Hepatic stellate cell (primary cell): ENCODE data around the gene NAP1L1.

Experiments
- DNase-seq: peaks from one replicate; pipeline ENCODE4 v3.0.0; 2011; ENCODE audit warnings: low spot score

Gene NAP1L1

GRCh38 chr12:76038176-76038575, 46.3 kb downstream of the NAP1L1 start:
- no peak for DNase-seq

GRCh38 chr12:76037130-76038103, 47.1 kb downstream of the NAP1L1 start:
- peak; percentile 38 for DNase-seq

- DNase-seq = no peak
Observed at GRCh38 chr12:76035045-76035444, 49.4 kb downstream of the NAP1L1 start.

- no peak for DNase-seq
Observed at GRCh38 chr12:76033081-76034011, 51.1 kb downstream of the NAP1L1 start.

GRCh38 chr12:76032043-76032981, 52.2 kb downstream of the NAP1L1 start:
- peak; percentile 67 for DNase-seq

- DNase-seq = peak; percentile 95
Observed at GRCh38 chr12:76031414-76032042, 53.0 kb downstream of the NAP1L1 start, which contains the start of gene PHLDA1. Gene PHLDA1, minus strand, starts transcription at chr12:76031776.

GRCh38 chr12:76031081-76031413, 53.4 kb downstream of the NAP1L1 start:
- no peak for DNase-seq

- DNase-seq = no peak
Observed at GRCh38 chr12:76030341-76031080, 54.0 kb downstream of the NAP1L1 start.

- DNase-seq = no peak
Observed at GRCh38 chr12:76029982-76030340, 54.5 kb downstream of the NAP1L1 start.

- no peak for DNase-seq
Observed at GRCh38 chr12:76028571-76029277, 55.8 kb downstream of the NAP1L1 start.

GRCh38 chr12:76026643-76027063, 57.8 kb downstream of the NAP1L1 start:
- DNase-seq = no peak

- DNase-seq = no peak
Observed at GRCh38 chr12:76025601-76026575, 58.6 kb downstream of the NAP1L1 start.

GRCh38 chr12:76024942-76025600, 59.4 kb downstream of the NAP1L1 start:
- DNase-seq = peak; percentile 70

GRCh38 chr12:76024102-76024781, 60.2 kb downstream of the NAP1L1 start:
- no peak for DNase-seq

- no peak for DNase-seq
Observed at GRCh38 chr12:76023069-76023690, 61.3 kb downstream of the NAP1L1 start.

- DNase-seq = no peak
Observed at GRCh38 chr12:76022506-76022905, 62.0 kb downstream of the NAP1L1 start.
